ENCODE data around the gene ACAP3.

GRCh38 chr1:1293263-1294249 lies 14.2 kb downstream of the ACAP3 start:
- TF ChIP-seq CTCF (IDR thresholded peaks at IDR 0.05; ENCODE audit: insufficient read depth, low read length): no peak
- no peak for TF ChIP-seq REST (IDR thresholded peaks at IDR 0.05; ENCODE audit: insufficient replicate concordance, low read depth)
- TF ChIP-seq GABPA (IDR thresholded peaks at IDR 0.05; ENCODE audit: low read depth): no peak
- no peak for TF ChIP-seq POLR2AphosphoS5 (IDR thresholded peaks at IDR 0.05; ENCODE audit: low read depth)
- TF ChIP-seq SPI1 (IDR thresholded peaks at IDR 0.05; ENCODE audit: borderline replicate concordance, low read depth): no peak

Measured in HL-60 (cell line).